H4 (cell line): ENCODE data around the gene NSUN2. TPM values are rescaled to one million over a fixed set of nuclear protein-coding genes. Genes with fewer than 3 reads are reported as not detected.
A peak's percentile ranks its signal among the peaks of the same experiment; 100 is the strongest.
"Not testable (repeated sequence)": the region's sequence is repeated elsewhere in the genome, so short reads cannot be mapped to it uniquely, and the experiment has no call there.

Experiments
- DNase-seq: peaks from one replicate; pipeline ENCODE4 v3.0.0-alpha.2; 2015; ENCODE audit warnings: low spot score
- total RNA-seq: library from RNA; depleted of rRNA; stranded (reverse); fragments of >200 nt; shearing (Covaris generic); gene quantifications from 2 replicates; pipeline ENCODE4 v1.2.3, GENCODE V29; 2014; rRNA removed

Gene NSUN2
- 53.5 and 63.2 TPM in 2 replicates for total RNA-seq

DNA sequence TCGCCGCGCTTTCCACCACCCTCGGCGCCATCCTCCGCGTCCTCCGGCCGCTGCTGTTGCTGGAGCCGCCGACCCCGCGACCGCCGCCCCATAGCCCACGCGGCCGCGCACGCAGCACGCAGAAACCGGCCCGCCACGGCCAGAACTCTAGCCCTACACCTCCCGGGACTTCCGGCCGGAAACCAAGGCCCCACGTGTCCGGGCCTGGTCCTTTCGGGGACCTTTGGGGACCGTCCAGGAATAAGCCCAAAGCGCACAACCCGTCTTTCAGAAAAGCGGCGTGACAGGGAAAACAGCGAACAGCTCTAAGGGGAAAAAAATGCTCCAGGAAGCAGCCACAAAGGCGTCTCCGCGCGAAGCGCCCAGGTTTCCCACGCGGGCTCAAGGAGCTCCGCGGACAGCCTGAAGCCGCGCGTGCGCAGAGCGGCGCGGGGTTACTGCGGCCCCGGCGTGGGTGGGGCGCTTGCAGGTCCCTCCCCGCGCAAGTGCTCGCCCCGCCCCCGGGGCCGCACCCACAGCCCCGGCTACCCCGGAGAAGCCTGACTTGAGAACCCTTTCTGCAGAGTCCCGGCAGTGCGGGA lies at the start of gene NSUN2, which contains the start of gene SRD5A1:
TSS of gene NSUN2 (minus strand) at position 157 of the 581 bp plus-strand sequence. CDS start at position 92, 65 bp downstream.
TSS of gene SRD5A1 (plus strand) at position 553 of the 581 bp plus-strand sequence. CDS start 137 bp downstream, outside the sequence.
- peak; percentile 82 for DNase-seq

DNA sequence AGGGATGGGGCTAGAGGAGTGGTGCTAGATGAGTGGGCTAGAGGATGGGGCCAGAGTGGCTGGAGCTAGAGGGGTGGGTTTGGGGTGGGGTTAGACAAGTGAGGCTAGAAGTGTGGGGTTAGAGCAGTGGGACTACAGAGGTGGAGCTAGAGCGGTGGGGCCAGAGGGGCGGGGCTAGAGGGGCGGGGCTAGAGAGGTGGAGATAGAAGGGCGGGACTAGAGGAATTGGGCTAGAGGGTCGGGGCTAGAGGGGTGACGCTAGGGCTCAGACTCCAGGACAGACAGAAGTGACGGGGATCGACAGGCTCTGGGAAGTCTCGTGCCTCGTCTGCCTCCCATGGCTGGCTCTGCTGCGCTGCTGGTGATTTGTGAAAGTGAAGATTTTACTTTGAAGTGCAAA lies 49.4 kb upstream of the NSUN2 start:
- DNase-seq: no peak

DNA sequence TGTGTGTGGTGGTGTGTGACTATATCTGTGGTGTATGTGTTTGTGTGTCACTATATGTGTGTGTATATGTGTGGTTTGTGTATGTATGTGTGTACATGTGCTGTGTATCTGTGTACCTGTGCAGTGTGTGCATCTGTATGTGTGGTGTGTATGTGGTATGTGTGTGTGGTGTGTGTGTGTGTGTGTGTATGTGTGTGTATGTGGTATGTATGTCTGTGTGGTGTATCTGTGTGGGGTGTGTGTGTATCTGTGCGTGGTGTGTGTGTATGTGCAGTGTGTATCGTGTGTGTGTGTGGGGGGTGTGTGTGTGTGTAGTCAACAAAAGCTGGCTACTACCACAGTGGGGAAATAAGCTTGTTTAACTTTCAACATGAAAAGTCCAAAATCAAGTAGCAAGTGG lies 48.8 kb upstream of the NSUN2 start:
- no peak for DNase-seq

DNA sequence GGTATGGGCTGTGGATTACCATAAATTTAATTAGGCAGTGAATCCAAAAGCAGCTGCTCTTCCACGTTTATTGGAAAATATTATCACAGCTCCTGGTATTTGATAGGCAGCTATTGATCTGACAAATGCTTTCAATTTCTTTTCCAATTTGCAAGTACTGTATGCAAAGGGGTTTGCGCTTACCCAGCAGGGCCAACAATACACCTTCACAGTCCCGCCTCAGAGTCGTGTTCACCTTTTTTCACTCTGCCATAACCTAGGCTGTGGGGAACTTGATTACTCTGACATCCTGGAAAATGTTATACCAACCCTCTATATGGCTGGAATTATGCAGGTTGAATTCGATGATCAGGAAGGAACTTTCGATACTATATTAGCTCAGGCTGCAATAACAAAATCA lies 48.1 kb upstream of the NSUN2 start:
- no peak for DNase-seq

DNA sequence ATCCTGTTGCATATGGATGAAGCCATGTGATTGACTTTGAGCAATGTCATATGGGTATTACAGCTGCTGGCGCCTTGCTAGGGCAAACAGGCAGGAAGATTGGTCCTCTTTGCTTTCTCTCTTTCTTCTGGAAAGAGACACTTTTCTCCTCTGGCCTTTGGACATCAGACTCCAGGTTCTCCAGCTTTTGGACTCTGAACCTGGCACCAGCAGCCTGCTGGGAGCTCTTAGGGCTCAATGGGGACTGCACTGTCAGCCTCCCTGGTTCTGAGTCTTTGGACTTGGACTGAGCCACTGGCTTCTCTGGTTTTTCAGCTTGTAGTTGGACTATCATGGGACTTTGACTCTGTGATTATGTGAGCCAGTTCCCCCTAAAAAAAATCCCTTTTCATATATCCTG lies 45.5 kb upstream of the NSUN2 start:
- no peak for DNase-seq

DNA sequence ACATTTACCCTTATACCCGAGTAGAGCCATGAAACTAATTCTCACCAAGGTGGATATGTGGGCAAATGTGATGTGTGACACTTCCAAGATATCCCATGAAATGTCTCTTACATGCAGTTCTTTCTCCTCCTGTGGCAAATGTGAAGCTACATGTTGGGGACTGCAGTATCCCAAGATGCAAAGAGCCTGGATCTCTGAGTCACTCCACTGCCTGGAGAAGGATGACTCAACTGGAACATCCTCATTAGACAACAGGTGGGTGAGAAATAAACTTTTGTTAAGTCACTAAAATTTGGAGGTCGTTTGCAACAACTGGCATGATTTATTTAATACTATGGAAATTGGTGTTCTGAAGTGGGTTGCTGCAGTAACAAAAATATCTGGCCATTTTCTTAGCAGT lies 43.9 kb upstream of the NSUN2 start:
- no peak for DNase-seq

DNA sequence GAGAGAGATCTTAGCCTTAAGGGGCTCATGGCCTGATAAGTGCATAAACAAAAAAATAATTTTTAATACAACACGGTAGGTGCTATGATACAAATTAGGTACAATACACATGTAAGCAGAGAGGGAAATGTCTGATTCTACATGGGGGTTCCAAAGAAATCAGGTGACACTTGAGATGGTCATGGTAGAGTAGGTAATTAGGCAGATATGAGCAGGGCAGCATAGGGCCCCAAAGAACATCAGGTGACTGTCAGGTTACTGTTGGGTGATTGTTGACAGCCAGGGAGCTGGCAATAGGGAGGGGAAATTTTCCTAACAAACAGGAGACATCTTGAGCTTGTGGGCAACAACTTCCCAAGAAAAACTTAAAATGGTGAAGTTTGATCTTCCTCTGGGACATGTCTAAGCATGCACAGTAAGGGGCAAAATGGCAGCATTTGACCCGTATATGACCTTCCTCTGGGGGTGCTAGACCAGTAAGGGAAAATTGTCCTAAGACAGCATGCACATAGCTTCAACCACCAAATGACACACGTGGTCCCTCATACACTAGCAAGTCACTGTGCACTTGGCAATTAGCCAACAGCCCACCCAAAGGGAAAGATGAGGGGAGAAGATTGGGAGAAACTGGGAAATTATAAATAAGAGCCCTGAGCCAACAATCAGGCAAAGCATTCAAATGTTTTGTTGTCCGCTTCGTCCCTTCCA lies 43.1 kb upstream of the NSUN2 start:
- DNase-seq: no peak

DNA sequence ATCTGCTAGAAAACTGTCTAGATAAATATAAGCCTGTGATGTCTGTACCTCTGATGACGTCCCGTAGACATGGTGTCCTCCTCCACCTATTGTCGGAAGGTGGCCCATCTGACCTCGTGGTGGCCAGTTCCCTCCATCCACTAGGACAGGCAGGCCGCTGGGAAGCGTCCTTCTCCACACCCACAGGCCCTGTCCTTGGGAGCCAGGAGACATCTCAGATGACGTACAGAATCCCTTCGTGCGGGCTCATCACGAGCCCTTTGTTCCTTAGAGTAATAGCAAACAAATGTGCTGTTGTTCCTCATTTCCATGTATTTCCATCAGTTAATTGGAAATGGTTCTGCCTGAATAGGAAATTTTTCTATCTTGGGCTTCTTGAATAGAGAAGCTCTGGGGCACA lies 42.0 kb upstream of the NSUN2 start:
- no peak for DNase-seq

DNA sequence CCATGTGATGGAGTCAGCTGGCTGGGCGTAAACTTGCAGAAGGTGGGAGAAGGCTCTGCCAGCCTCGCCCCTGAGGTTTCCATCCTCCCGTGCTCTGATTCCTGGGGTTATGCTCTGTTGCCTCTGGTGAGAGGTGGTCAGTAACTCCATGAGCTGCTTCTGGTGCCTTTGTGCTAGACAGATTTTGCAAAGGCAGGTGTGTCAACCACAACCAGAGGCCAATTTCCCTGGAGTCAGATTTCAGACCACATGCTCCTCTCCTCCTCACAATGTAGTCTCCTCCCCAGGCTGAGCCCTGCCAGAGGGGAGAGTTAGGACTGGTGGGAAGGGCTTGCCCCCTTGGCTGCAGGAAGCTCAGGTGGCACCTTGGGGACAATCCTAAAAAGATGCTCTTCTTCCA lies 41.6 kb upstream of the NSUN2 start:
- DNase-seq: no peak

DNA sequence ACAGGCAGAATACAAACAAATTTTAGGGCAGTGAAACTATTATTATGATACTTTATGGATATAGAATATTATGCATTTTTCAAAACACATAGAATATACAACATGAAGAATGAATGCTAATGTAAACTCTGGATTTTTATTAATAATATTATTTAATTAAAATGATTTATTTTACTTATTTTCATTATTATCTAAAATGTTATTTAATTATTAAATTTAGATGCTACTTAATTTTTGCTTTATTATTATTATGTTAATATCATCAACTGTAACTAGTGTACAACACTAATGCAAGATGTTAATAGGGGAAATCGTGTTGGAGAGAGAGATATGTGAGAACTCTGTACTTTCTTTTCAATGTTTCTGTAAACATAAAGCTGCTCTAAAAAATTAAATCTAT lies 41.1 kb upstream of the NSUN2 start:
- DNase-seq: no peak

DNA sequence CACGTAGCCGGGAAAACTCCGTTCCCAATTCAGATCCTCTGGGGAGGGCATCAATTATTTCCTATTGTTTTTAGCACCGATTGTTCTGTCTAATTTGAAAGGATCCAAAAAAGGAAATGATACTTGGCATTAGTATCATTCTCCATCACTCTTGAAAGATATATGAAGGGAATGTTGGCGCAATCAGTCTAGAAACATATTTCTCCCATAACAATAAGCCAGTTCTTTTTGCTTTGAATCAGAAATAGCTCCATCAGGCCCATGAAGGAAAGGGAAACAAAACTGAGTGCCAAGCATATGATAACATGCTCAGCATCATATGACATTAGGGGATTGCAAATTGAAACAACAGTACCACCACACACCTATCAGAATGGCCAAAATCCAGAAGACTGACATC lies 40.2 kb upstream of the NSUN2 start:
- DNase-seq: no peak

DNA sequence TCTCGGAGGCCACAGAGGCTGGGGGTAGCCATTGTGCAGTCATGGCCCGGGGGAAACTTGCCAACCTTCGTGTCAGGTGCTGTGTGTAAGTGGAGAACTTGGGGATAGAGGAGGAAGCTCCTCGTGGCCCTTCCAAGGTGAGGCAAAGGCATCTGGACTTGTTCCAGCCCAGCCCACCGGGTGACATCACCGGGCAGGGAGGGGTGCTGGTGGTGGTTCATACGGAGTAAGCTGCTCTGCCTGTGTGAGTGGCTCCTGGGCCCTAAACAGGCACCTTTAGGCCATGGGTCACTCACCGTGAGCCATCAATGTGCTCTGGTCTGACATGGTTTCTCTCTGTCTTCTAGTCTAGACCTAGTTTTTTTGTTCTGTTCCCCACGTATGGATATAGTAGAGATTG lies 35.9 kb upstream of the NSUN2 start:
- DNase-seq: not testable (repeated sequence)

DNA sequence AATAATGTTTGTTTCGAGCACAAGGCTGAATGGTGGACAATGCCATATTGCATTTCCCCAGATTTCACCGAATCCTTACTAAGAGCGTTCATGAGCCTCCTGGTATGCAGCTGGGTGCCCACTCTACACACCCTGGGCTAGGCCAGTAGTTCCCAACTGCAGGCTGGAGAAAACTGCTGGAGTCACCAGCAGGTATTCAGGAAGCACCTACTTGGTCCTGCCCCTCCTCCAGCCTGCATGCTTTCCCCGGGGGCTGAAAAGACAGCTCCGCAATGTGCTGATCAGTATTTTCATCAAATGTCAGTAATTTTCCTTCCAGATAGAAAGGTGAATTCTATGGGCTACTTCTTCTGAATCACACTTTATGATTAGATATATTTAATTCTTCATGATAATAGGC lies 34.8 kb upstream of the NSUN2 start:
- no peak for DNase-seq

DNA sequence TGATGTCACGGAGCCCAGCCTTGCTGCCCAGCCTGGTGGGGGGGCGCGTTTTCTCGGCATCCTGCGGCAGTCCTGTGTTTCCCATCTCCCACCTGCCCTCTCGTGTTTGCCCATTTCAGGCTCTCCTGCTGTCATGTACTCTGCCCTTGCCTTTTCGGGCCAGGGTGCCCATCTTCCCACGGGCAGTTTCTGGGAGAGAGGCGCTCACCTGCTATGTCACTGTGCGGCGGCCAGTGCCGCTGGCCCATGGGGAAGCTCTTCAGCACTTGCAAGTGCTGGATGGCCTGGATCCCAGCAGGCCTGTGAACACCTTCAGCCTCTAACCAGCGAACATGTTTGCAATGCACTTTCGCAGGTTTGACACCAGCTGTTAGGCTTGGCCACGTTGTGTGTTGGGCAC lies 33.9 kb upstream of the NSUN2 start:
- DNase-seq: no peak

DNA sequence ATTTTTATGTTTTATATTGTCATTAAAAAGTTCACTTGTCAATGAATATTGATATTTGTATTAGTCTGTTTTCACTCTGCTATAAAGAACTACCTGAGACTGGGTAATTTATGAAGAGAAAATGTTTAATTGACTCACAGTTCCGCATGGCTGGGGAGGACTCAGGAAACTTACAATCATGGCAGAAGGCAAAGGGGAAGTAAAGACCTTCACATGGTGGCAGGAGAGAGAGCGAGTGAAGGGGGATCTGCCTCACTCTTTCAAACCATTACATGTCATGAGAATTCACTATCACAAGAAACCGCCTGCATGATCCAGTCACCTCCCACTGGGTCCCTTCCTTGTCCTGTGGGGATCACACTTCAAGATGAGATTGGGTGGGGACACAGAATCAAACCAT lies 27.8 kb upstream of the NSUN2 start:
- no peak for DNase-seq

DNA sequence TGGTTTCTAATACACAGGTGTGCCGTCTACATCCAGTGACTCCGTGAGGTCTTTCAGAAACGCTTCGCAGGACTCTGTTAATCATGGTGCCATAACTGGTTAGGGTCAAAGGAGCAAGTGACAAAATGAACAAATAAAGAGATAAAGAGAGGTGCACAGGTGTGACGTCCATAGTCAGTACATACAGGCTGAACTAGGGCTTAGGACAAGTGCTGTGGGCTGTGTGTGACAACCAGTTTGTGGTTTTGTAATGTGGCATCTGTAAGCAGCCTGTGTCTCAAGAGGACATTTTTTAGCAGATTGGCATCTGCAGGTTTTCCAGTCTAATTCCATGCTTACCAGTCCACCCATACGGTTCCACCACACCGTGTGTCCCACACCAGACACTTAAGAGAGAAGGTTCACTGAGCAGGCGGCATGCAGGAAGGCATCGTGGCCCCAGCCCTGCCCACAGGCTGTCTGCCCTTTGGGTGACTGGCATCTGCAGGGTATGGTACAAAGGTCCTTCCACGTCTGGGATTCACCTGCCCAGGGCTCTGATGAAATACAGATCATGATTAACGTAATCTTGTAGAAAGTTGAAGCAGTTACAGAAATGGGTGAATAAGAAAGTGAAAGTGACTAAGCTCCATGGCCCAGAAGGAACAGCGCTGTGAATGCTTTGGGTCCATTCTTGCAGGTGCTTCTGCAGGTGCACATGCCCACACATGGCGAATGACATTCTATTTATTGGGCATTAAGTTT lies 27.3 kb upstream of the NSUN2 start:
- DNase-seq: no peak

DNA sequence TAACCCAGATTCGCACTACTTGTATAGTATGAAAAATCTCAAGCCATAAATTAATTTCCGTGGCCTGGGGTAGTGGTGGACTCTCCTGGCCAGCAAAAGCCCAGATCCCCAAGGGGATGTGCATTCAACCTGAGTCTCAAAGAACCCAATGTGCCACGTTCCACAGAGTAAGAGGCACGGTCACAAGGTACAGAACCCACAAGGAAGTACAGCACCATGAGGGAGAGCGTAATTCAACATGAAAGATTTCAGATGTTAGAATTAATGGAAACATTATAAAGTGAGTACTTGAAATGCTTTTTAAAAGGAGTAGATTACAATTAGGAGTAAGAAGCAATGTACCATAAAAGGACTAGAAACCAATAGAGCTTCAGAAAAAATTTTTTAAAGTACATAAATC lies 23.8 kb upstream of the NSUN2 start:
- DNase-seq: no peak

DNA sequence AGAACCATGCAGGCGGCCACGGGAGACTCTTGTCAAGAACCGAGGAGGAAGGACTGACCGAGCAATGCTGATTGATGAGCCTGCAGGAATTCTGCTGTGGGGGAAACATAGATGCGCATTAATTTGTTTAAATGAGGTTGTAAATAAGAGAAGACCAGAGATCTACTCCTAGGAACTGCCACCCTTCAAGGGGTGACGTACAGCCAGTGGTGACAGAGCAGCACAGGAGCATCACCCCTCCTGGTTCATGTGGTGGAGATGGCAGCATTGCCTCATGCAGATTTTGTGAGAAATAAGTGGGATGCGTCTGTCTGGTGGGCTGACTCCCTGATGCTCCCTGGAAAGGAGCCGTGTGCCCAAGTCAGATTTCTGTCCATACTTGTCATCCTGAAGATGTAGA lies 22.6 kb upstream of the NSUN2 start:
- DNase-seq: no peak

DNA sequence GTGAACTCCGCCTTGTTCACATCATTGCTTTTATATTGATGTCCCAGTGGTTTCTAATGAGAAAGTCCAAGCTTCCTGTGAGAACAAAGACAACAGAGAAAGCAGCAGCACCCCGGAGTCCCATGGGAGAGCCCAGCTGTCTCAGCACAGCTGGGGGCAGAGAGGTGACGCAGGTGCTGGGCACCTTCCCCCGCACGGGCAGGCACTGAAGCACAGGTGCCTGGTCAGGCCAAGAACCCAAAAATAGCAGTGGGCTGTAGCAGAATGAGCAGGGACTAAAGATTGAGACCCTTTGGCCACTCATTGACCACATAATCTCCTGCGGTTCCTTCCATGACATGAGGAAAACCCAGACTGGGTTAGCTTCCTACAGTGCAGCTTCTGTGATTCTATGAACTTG lies 19.2 kb upstream of the NSUN2 start:
- no peak for DNase-seq

DNA sequence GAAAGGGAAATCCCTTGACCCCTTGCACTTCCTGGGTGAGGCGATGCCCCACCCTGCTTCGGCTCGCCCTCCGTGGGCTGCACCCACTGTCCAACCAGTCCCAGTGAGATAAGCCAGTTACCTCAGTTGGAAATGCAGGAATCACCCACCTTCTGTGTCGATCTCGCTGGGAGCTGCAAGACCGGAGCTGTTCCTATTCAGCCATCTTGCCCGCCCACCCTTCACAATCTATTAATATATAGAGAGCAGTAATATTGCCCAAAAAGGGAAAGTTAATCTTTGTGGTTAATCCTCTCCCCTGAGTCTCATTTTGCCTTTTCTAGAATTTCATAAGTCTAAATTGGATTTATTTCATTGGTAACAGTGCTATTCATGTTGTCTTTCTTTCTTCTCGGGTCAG lies 16.8 kb upstream of the NSUN2 start:
- DNase-seq: no peak

DNA sequence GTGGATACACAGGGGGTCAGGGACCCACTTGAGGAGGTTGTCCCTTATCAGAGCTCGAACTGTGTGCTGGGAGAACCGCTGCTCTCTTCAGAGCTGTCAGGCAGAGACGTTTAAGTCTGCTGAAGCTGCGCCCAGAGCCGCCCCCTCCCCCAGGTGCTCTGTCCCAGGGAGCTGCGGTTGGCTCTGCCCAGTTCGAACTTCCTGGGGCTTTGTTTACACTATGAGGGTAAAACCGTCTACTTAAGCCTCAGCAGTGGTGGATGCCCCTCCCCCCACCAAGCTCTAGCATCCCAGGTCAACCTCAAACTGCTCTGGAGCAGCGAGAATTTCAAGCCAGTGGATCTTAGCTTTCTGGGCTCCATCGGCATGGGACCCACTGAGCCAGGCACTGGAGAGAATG lies 16.3 kb upstream of the NSUN2 start:
- DNase-seq: peak; percentile 72

DNA sequence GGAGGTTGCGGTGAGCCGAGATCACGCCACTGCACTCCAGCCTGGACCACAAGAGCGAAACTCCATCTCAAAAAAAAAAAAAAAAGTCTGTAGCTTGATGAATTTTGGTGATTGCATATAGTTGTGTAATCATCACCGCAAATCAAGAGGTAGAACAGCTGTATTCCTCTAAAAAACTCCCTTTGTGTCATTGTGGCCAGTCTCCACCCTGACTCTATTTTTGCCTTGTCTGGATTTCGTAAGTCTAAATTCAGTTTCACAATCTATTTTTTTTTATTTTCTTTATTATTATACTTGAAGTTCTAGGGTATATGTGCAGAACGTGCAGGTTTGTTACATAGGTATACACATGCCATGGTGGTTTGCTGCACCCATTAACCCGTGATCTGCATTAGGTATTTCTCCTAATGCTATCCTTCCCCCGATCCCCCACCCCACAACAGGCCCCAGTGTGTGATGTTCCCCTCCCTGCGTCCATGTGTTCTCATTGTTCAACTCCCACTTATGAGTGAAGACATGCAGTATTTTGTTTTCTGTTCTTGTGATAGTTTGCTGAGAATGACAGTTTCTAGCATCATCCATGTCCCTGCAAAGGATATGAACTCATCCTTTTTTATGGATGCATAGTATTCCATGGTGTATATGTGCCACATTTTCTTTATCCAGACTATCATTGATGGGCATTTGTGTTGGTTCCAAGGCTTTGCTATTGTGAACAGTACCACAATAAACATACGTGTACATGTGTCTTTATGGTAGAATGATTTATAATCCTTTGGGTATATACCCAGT lies 12.9 kb upstream of the NSUN2 start:
- DNase-seq: not testable (repeated sequence)
